Body of pancreas (tissue), 4 donors: Measurements from ENCODE around the gene ITIH5.

Experiments used
- POLR2A ChIP-seq, 3 donors: fragments of 450-650 bp; IDR thresholded peaks; one replicate each; pipeline ENCODE4 v1.6.1; 2016; ENCODE audit warnings: antibody characterized with exemption in 3 of 3, mild to moderate bottlenecking in 2 of 3
- TF ChIP-seq, protein P1 (sequence below), 7 experiments: fragments of 450-650 bp in 4 of 7; fragments of 200-600 bp in 3 of 7; sonication (generic) in 3 of 7; IDR thresholded peaks; one replicate each; pipeline ENCODE4 v1.5.1; 2016 to 2019; ENCODE audit warnings: antibody characterized with exemption in 7 of 7

DNA sequence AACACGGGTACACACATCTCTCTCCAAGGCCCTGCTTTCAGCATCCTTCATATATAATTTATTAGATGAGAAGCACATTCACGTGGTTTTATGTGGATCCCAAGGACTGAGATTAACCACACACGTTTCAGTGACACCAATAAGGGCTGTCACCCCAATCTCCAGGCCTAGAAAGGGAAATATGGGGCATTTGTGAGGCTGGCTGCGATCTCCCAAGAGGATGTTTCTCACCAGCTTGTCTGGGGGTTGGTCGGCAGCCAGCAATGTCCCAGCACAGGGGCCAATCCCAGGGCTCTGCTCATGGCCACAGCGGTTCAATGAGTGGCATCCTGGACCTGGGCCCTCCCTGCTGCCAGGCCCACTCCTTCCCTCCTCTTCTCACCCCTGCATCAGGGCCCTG is 115.5 kb downstream of the ITIH5 start:
- TF ChIP-seq, protein P1, sequence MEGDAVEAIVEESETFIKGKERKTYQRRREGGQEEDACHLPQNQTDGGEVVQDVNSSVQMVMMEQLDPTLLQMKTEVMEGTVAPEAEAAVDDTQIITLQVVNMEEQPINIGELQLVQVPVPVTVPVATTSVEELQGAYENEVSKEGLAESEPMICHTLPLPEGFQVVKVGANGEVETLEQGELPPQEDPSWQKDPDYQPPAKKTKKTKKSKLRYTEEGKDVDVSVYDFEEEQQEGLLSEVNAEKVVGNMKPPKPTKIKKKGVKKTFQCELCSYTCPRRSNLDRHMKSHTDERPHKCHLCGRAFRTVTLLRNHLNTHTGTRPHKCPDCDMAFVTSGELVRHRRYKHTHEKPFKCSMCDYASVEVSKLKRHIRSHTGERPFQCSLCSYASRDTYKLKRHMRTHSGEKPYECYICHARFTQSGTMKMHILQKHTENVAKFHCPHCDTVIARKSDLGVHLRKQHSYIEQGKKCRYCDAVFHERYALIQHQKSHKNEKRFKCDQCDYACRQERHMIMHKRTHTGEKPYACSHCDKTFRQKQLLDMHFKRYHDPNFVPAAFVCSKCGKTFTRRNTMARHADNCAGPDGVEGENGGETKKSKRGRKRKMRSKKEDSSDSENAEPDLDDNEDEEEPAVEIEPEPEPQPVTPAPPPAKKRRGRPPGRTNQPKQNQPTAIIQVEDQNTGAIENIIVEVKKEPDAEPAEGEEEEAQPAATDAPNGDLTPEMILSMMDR (IDR thresholded peaks at IDR 0.05), result no peak
- TF ChIP-seq POLR2A (IDR thresholded peaks at IDR 0.05), result no peak
